CD4-positive, alpha-beta T cell (primary cell): ENCODE data around the gene ACADSB. TPM values are rescaled to one million over a fixed set of nuclear protein-coding genes. Genes with fewer than 3 reads are reported as not detected.

ENCODE experiments used
- ATAC-seq: fragments of 200-7000 bp; cut with Tn5 transposase; one replicate; pipeline ENCODE4 v1.10.0; 2022; ENCODE audit warnings: mild to moderate bottlenecking; ENCODE audit not compliant: poor library complexity
- CTCF ChIA-PET: fragments of 350-600 bp; sonication (Branson Sonifier 250); formaldehyde crosslinking; loops from one replicate; lab custom pipeline; 2021; ENCODE audit warnings: antibody characterized with exemption, inconsistent platforms; lab: Charles Lee
- POLR2A ChIA-PET: fragments of 350-600 bp; sonication (Branson Sonifier 250); formaldehyde crosslinking; loops from one replicate; lab custom pipeline; 2021; ENCODE audit warnings: antibody characterized with exemption, inconsistent platforms; lab: Charles Lee
- DNase-seq, 14 experiments: peaks; one replicate each; pipeline ENCODE4 v3.0.0-alpha.2; 2013 to 2020; ENCODE audit warnings: mixed read lengths in 2 of 14
- H3K27ac ChIP-seq, 2 donors: one replicate each; pipeline versions ENCODE4 v1.5.1 to v1.7.0; 2013; ENCODE audit warnings: low read length in 2 of 2, low read depth in 1 of 2, mild to moderate bottlenecking in 1 of 2
- H3K27me3 ChIP-seq, 2 experiments: 1 replicate in 1 of 2; 2 replicates in 1 of 2; pipeline versions ENCODE4 v1.6.1 to v1.7.0; 2013; ENCODE audit warnings: low read length in 2 of 2, control low read depth in 1 of 2, mild to moderate bottlenecking in 1 of 2, moderate library complexity in 1 of 2; ENCODE audit not compliant: insufficient read depth in 2 of 2, control insufficient read depth in 1 of 2
- H3K36me3 ChIP-seq: one replicate; pipeline ENCODE4 v1.6.1; 2013; ENCODE audit warnings: low read length, control low read depth; ENCODE audit not compliant: insufficient read depth
- H3K4me1 ChIP-seq: one replicate; pipeline ENCODE4 v1.6.1; 2013; ENCODE audit warnings: low read length, control low read depth; ENCODE audit not compliant: insufficient read depth
- H3K4me3 ChIP-seq: one replicate; pipeline ENCODE4 v1.5.1; 2013; ENCODE audit warnings: mild to moderate bottlenecking, low read length, moderate library complexity
- H3K9me3 ChIP-seq, 2 experiments: 1 replicate in 1 of 2; 2 replicates in 1 of 2; pipeline versions ENCODE4 v1.6.1 to v1.7.0; 2013; ENCODE audit warnings: low read length in 2 of 2, mild to moderate bottlenecking in 2 of 2, control low read depth in 1 of 2, moderate library complexity in 1 of 2; ENCODE audit not compliant: control insufficient read depth in 1 of 2, insufficient read depth in 1 of 2
- H3K27ac Mint-ChIP-seq: one replicate; pipeline ENCODE4 v1.8.0; 2020; ENCODE audit warnings: mixed read lengths
- H3K27me3 Mint-ChIP-seq: one replicate; pipeline ENCODE4 v1.8.0; 2021; ENCODE audit warnings: mixed read lengths
- H3K36me3 Mint-ChIP-seq: one replicate; pipeline ENCODE4 v1.8.0; 2021; ENCODE audit warnings: low read depth, mixed read lengths
- H3K4me1 Mint-ChIP-seq: one replicate; pipeline ENCODE4 v1.8.0; 2021; ENCODE audit warnings: low read depth, mixed read lengths
- H3K4me3 Mint-ChIP-seq: one replicate; pipeline ENCODE4 v1.8.0; 2020; ENCODE audit warnings: mild to moderate bottlenecking, mixed read lengths
- H3K9me3 Mint-ChIP-seq: one replicate; pipeline ENCODE4 v1.8.0; 2020; ENCODE audit warnings: mixed read lengths
- CTCF ChIP-seq: fragments of 200-600 bp; IDR thresholded peaks from one replicate; pipeline ENCODE4 v1.8.0; 2022; ENCODE audit warnings: antibody characterized with exemption, mild to moderate bottlenecking
- intact Hi-C, 2 experiments: fragments of 100-400 bp; cut with DNase I in 1 of 2; cut with micrococcal nuclease in 1 of 2; formaldehyde crosslinking; loops; one replicate each; pipeline versions ENCODE4 v1.15.1 to v1.9.0; 2023 to 2025; cut with DNase I, micrococcal nuclease
- total RNA-seq, 174 experiments: library from RNA in 2 of 174; stranded (reverse) in 2 of 174; gene quantifications; one replicate each; pipeline ENCODE4 v1.2.3 and lab custom pipeline; 2021 to 2026

ACADSB gene
- total RNA-seq, 2 experiments from 2014 or later: 16.6 to 17.9 TPM

- Mint-ChIP-seq H3K27ac (no peak overlapping the region), H3K4me1 (peaks cover 8% of the 10 kb centered on the region), H3K36me3 (peaks cover 66% of the 10 kb centered on the region), H3K9me3 (no peaks in the 10 kb centered on the region), H3K4me3 (no peak overlapping the region), H3K27me3 (no peaks in the 10 kb centered on the region)
- intact Hi-C loops: loop anchor here (1.0 to 5.0 kb wide), 5 partner anchors 89 to 516 kb away; no protein-coding TSS in a partner anchor
- TF ChIP-seq CTCF: no peak
- no peak for ATAC-seq
- Histone ChIP-seq H3K27ac (no peak overlapping the region), H3K4me3 (no peak overlapping the region), H3K4me1 (peaks cover 2% of the 10 kb centered on the region), H3K27me3 (no peaks in the 10 kb centered on the region), H3K36me3 (peaks cover 20% of the 10 kb centered on the region), H3K9me3 (no peaks in the 10 kb centered on the region)
- no peak for DNase-seq
- CTCF ChIA-PET: interaction anchor here (0.7 to 1.1 kb wide), 3 partner anchors 90 to 1009 kb away, joined by 3 to 4 read pairs (median 3); no protein-coding TSS in a partner anchor
- POLR2A ChIA-PET: interaction anchor here (1.7 kb wide), 1 partner anchor 9 kb away, joined by 4 read pairs; no protein-coding TSS in a partner anchor
Observed at GRCh38 chr10:123042708-123043408, 34.1 kb downstream of the ACADSB start.

- CTCF ChIA-PET: interaction anchor here (1.0 to 1.1 kb wide), 2 partner anchors 90 to 337 kb away, joined by 3 read pairs; no protein-coding TSS in a partner anchor
- H3K27ac Mint-ChIP-seq: no peak overlapping the region
- Histone ChIP-seq H3K27ac (no peak overlapping the region), H3K27me3 (no peaks in the 10 kb centered on the region), H3K4me1 (peaks cover 2% of the 10 kb centered on the region), H3K4me3 (no peak overlapping the region), H3K36me3 (peaks cover 24% of the 10 kb centered on the region), H3K9me3 (no peaks in the 10 kb centered on the region)
- H3K27me3 Mint-ChIP-seq: no peaks in the 10 kb centered on the region
- no peak overlapping the region for H3K4me3 Mint-ChIP-seq
- peak; percentile 69 for TF ChIP-seq CTCF
- DNase-seq (peak; percentile 12 to 72 (median 30)), ATAC-seq (peak; percentile 69)
- intact Hi-C loops: loop anchor here (1.0 to 5.0 kb wide), 5 partner anchors 89 to 516 kb away; no protein-coding TSS in a partner anchor
- peaks cover 67% of the 10 kb centered on the region for H3K36me3 Mint-ChIP-seq
- peaks cover 8% of the 10 kb centered on the region for H3K4me1 Mint-ChIP-seq
- no peaks in the 10 kb centered on the region for H3K9me3 Mint-ChIP-seq
- POLR2A ChIA-PET: interaction anchor here (1.7 kb wide), 1 partner anchor 10 kb away, joined by 4 read pairs; no protein-coding TSS in a partner anchor
Observed at GRCh38 chr10:123043409-123043925, 34.7 kb downstream of the ACADSB start.

- DNase-seq: no peak
- H3K9me3 Mint-ChIP-seq: no peaks in the 10 kb centered on the region
- H3K9me3 ChIP-seq: no peaks in the 10 kb centered on the region
- peaks cover 29% of the 10 kb centered on the region for H3K36me3 ChIP-seq
- ChIA-PET CTCF (no interaction called here), POLR2A (no interaction called here)
- H3K4me1 Mint-ChIP-seq: peaks cover 2% of the 10 kb centered on the region
- H3K4me1 ChIP-seq: no peaks in the 10 kb centered on the region
- no peak overlapping the region for H3K4me3 ChIP-seq
- H3K27me3 Mint-ChIP-seq: no peaks in the 10 kb centered on the region
- no peak overlapping the region for H3K27ac Mint-ChIP-seq
- intact Hi-C loops: loop anchor here in 1 of 2 experiments (5.0 kb wide), 1 partner anchor 88 kb away; no protein-coding TSS in a partner anchor
- no peak overlapping the region for H3K27ac ChIP-seq
- H3K27me3 ChIP-seq: no peaks in the 10 kb centered on the region
- peaks cover 68% of the 10 kb centered on the region for H3K36me3 Mint-ChIP-seq
- no peak for TF ChIP-seq CTCF
- ATAC-seq: no peak
- no peak overlapping the region for H3K4me3 Mint-ChIP-seq
Observed at GRCh38 chr10:123044391-123044790, 35.6 kb downstream of the ACADSB start.
